ENCODE results near the gene MRO. TPM values are rescaled to one million over a fixed set of nuclear protein-coding genes. Genes with fewer than 3 reads are reported as not detected.

The MRO gene
- total and polyA plus RNA-seq, 2 of the 4 experiments (the other 2 are of a cell fraction), result not detected

- H3K9me3 ChIP-seq (ENCODE audit: control insufficient read depth, insufficient read depth, low read length), result no peaks in the 10 kb centered on the region
- H2AFZ ChIP-seq (replicated peaks; ENCODE audit: low read length, poor library complexity), result no peak overlapping the region
- H3K4me1 ChIP-seq (ENCODE audit: control insufficient read depth, insufficient read depth, low read length), result no peaks in the 10 kb centered on the region
- no peak overlapping the region for H2BK120ac ChIP-seq (ENCODE audit: low read depth, low read length)
- no peak overlapping the region for H4K8ac ChIP-seq (ENCODE audit: low read depth in 2 of 2, low read length in 2 of 2)
- TF ChIP-seq CHD1 (IDR thresholded peaks at IDR 0.05; ENCODE audit: low read depth, low read length) (no peak), FOS (IDR thresholded peaks at IDR 0.05; ENCODE audit: low read depth, low read length) (no peak), POLR2A (IDR thresholded peaks at IDR 0.05; ENCODE audit: low read depth, low read length) (no peak), MAZ (IDR thresholded peaks at IDR 0.05; ENCODE audit: borderline replicate concordance, low read depth, low read length) (no peak), RAD21 (IDR thresholded peaks at IDR 0.05; ENCODE audit: low read length) (no peak)
- TF ChIP-seq, protein P1, sequence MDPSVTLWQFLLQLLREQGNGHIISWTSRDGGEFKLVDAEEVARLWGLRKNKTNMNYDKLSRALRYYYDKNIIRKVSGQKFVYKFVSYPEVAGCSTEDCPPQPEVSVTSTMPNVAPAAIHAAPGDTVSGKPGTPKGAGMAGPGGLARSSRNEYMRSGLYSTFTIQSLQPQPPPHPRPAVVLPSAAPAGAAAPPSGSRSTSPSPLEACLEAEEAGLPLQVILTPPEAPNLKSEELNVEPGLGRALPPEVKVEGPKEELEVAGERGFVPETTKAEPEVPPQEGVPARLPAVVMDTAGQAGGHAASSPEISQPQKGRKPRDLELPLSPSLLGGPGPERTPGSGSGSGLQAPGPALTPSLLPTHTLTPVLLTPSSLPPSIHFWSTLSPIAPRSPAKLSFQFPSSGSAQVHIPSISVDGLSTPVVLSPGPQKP (IDR thresholded peaks at IDR 0.05; ENCODE audit: borderline replicate concordance, low read depth, low read length), result no peak
- H3K9ac ChIP-seq (ENCODE audit: low read depth, low read length), result no peak overlapping the region
- no peak overlapping the region for H3K4ac ChIP-seq (ENCODE audit: low read depth, low read length)
- H3K36me3 ChIP-seq (ENCODE audit: control insufficient read depth, insufficient read depth, low read length), result no peaks in the 10 kb centered on the region
- H3K9me1 ChIP-seq (ENCODE audit: insufficient read depth, low read length), result no peaks in the 10 kb centered on the region
- H3K79me1 ChIP-seq (ENCODE audit: low read depth in 1 of 2, low read length in 2 of 2), result no peaks in the 10 kb centered on the region
- H2BK20ac ChIP-seq (ENCODE audit: low read depth, low read length), result no peak overlapping the region
- no peak overlapping the region for H3K4me2 ChIP-seq (ENCODE audit: low read depth, low read length)
- H2BK15ac ChIP-seq (ENCODE audit: low read depth, low read length), result no peak overlapping the region
- ChIA-PET POLR2A (ENCODE audit: unreplicated experiment) (no interaction called here), CTCF (interaction anchor here (0.6 to 2.0 kb wide), 5 partner anchors 7 to 248 kb away, joined by 3 to 8 read pairs (median 3); no protein-coding TSS in a partner anchor)
- dilution Hi-C loops (cut with HindIII; ENCODE audit: low sequenced_read_pairs, unreplicated experiment), result no loop called here
- no peaks in the 10 kb centered on the region for H4K20me1 ChIP-seq (ENCODE audit: insufficient read depth, low read length)
- no peak overlapping the region for H3K27ac ChIP-seq (ENCODE audit: insufficient read depth, low read length)
- no peak overlapping the region for H3K4me3 ChIP-seq (ENCODE audit: insufficient read depth, low read depth, low read length)
- in situ Hi-C loops (cut with MboI; ENCODE audit: low sequenced_read_pairs), result no loop called here
- DNase-seq (no peak), ATAC-seq (ENCODE audit: low read depth) (no peak)
- no peak overlapping the region for H4K91ac ChIP-seq (ENCODE audit: insufficient read depth, low read depth, low read length)
- H3K14ac ChIP-seq (replicated peaks; ENCODE audit: low read depth, low read length), result no peak overlapping the region
- H3K56ac ChIP-seq (ENCODE audit: extremely low read depth, insufficient read depth, low read length), result no peak overlapping the region
- no peak overlapping the region for H3K23ac ChIP-seq (ENCODE audit: low read depth, low read length)
- no peak overlapping the region for H3K18ac ChIP-seq (ENCODE audit: low read depth, low read length)
- H2AK9ac ChIP-seq (replicated peaks; ENCODE audit: low read depth, low read length, poor library complexity), result no peak overlapping the region
- H3K27me3 ChIP-seq (ENCODE audit: control insufficient read depth, insufficient read depth, low read length), result peaks cover 8% of the 10 kb centered on the region
- no peak overlapping the region for H2AK5ac ChIP-seq (ENCODE audit: low read depth, low read length)
- no TSS peak for BruUV-seq (replicated peaks)
- no peak overlapping the region for H2BK5ac ChIP-seq (ENCODE audit: low read depth, low read length, poor library complexity, severe bottlenecking)
- no peak overlapping the region for H4K5ac ChIP-seq (ENCODE audit: low read depth, low read length)
- no CpG with 5 or more reads among the region's 5 CpGs for WGBS, 2 experiments (ENCODE audit: extremely low coverage in 2 of 2, insufficient read length in 1 of 2)
- intact Hi-C loops (cut with micrococcal nuclease), result loop anchor here (1.0 to 5.0 kb wide), 4 partner anchors 46 to 376 kb away; partner anchors contain the start of genes ELAC1 and MEX3C
Measured at GRCh38 chr18:50820901-50821520, 1.2 kb upstream of the MRO start.
